Activated CD8-positive, alpha-beta memory T cell treated with anti-CD3 and anti-CD28 coated beads, Interleukin-2, amount 10 ng/mL, durations not matched to agents 7 days and 5 days (primary cell): Measurements from ENCODE around the gene KDM4E. TPM values are rescaled to one million over a fixed set of nuclear protein-coding genes. Genes with fewer than 3 reads are reported as not detected.
"Not testable (repeated sequence)": the region's sequence is repeated elsewhere in the genome, so short reads cannot be mapped to it uniquely, and the experiment has no call there.

ENCODE experiments used
- ATAC-seq: fragments of 150-1000 bp; cut with Tn5 transposase; one replicate; pipeline ENCODE4 v1.10.0; 2021; ENCODE audit warnings: moderate library complexity
- CTCF ChIA-PET: fragments of 350-600 bp; sonication (Branson Sonifier 250); formaldehyde crosslinking; loops from one replicate; lab custom pipeline; 2021; ENCODE audit warnings: antibody characterized with exemption; lab: Charles Lee
- DNase-seq: peaks from one replicate; pipeline ENCODE4 v3.0.0-alpha.2; 2020
- H3K27ac Mint-ChIP-seq: one replicate; pipeline ENCODE4 v1.8.0; 2021; ENCODE audit warnings: mild to moderate bottlenecking, mixed read lengths
- H3K27me3 Mint-ChIP-seq: one replicate; pipeline ENCODE4 v1.8.0; 2021; ENCODE audit warnings: mixed read lengths
- H3K36me3 Mint-ChIP-seq: one replicate; pipeline ENCODE4 v1.8.0; 2021; ENCODE audit warnings: mild to moderate bottlenecking, mixed read lengths
- H3K4me1 Mint-ChIP-seq: one replicate; pipeline ENCODE4 v1.8.0; 2021; ENCODE audit warnings: mixed read lengths
- H3K4me3 Mint-ChIP-seq: one replicate; pipeline ENCODE4 v1.8.0; 2021; ENCODE audit warnings: mild to moderate bottlenecking, moderate library complexity, mixed read lengths
- H3K9me3 Mint-ChIP-seq: one replicate; pipeline ENCODE4 v1.8.0; 2022; ENCODE audit warnings: low read depth, mixed read lengths
- total RNA-seq, 2 experiments: library from RNA; stranded (reverse); gene quantifications; one replicate each; pipeline ENCODE4 v1.2.3, GENCODE V29; 2021

Gene KDM4E
- total RNA-seq, 2 experiments from 2014 or later: not detected

- Mint-ChIP-seq H3K9me3 (no peaks in the 10 kb centered on the region), H3K4me3 (no peak overlapping the region), H3K4me1 (no peaks in the 10 kb centered on the region), H3K36me3 (no peaks in the 10 kb centered on the region), H3K27me3 (peaks cover 6% of the 10 kb centered on the region), H3K27ac (no peak overlapping the region)
- ATAC-seq (no peak), DNase-seq (no peak)
- CTCF ChIA-PET: no interaction called here
Observed at GRCh38 chr11:95028357-95028756, 3.3 kb downstream of the KDM4E start.

GRCh38 chr11:95033051-95033450, 8.0 kb downstream of the KDM4E start:
- Mint-ChIP-seq H3K4me3 (no peak overlapping the region), H3K4me1 (no peaks in the 10 kb centered on the region), H3K27me3 (peaks cover 34% of the 10 kb centered on the region), H3K9me3 (no peaks in the 10 kb centered on the region), H3K36me3 (no peaks in the 10 kb centered on the region), H3K27ac (no peak overlapping the region)
- ATAC-seq (no peak), DNase-seq (no peak)
- CTCF ChIA-PET: no interaction called here

GRCh38 chr11:95035316-95035715, 10.3 kb downstream of the KDM4E start:
- DNase-seq (no peak), ATAC-seq (no peak)
- no peaks in the 10 kb centered on the region for H3K9me3 Mint-ChIP-seq
- H3K27ac Mint-ChIP-seq: no peak overlapping the region
- CTCF ChIA-PET: interaction anchor here (0.6 kb wide), 1 partner anchor 905 kb away, joined by 3 read pairs; no protein-coding TSS in a partner anchor
- H3K36me3 Mint-ChIP-seq: no peaks in the 10 kb centered on the region
- H3K27me3 Mint-ChIP-seq: peaks cover 40% of the 10 kb centered on the region
- H3K4me1 Mint-ChIP-seq: no peaks in the 10 kb centered on the region
- H3K4me3 Mint-ChIP-seq: no peak overlapping the region

DNA sequence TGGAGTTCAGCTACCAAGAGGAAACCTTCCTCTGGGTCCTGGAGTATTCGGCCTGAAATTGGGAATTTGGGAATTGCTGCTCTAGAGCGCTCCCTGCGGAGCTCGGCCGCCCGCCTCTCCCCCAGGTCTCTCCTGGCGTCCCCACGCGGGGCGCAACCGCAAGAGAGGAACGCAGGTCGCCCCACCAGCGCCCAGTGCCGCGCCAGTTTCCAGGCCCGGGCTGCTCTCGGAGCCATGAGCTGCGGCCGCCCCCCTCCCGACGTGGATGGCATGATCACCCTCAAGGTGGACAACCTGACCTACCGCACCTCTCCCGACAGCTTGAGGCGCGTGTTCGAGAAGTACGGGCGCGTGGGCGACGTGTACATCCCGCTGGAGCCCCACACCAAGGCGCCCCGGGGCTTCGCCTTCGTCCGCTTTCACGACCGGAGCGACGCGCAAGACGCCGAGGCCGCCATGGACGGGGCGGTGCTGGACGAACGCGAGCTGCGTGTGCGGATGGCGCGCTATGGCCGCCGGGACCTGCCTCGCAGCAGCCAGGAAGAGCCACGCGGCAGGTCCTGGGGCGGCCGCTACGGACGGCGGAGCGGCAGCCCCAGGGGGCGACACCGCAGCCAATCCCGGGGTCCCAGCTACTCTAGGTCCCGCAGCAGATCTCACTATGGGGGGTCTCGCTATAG, 12.4 kb downstream of the KDM4E start:
- H3K27ac Mint-ChIP-seq, CTCF ChIA-PET, H3K4me1 Mint-ChIP-seq, H3K36me3 Mint-ChIP-seq, DNase-seq, H3K9me3 Mint-ChIP-seq, H3K4me3 Mint-ChIP-seq: not testable (repeated sequence)
- peaks cover 43% of the 10 kb centered on the region for H3K27me3 Mint-ChIP-seq
- ATAC-seq: peak; percentile 65

DNA sequence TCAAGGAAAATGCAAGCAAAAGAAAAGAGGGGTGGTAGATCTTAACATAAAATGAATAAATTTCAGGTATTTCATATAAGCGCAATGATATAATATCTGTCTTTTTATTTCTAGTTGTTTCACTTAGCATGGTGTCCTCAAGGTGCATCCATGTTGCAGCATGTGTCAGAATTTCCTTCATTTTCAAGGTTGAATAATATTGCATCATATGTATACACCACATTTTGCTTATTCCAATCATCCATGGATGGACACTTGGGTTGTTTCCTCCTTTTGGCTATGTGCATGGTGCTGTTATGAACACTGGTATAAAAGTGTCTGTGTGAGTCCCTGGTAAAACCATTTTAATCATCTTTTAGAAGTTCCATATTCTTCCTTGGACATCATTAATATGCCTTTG, 17.2 kb downstream of the KDM4E start:
- ATAC-seq (no peak), DNase-seq (no peak)
- H3K36me3 Mint-ChIP-seq: no peaks in the 10 kb centered on the region
- CTCF ChIA-PET: no interaction called here
- peaks cover 46% of the 10 kb centered on the region for H3K27me3 Mint-ChIP-seq
- H3K4me1 Mint-ChIP-seq: peaks cover 8% of the 10 kb centered on the region
- no peak overlapping the region for H3K4me3 Mint-ChIP-seq
- H3K27ac Mint-ChIP-seq: no peak overlapping the region
- H3K9me3 Mint-ChIP-seq: no peaks in the 10 kb centered on the region

DNA sequence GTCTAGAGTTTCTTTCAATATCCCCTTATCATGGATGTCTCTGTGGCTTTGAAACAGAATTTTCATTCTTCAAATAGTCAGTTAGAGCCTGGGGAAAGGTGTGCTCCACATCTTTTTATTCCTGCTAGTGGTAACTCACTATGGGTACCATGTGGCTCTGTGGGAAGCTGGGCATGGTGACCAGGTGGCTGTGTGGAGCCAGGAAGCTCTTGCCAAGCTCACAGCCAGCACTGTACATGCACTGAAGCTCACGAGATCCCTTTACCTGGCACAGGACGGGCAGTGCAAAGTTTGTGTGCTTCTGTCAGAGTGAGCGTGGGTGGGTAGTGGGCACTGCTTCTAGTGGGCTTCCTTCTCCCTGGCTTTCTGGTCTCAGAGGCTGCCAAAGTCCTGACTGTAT, 17.8 kb downstream of the KDM4E start:
- Mint-ChIP-seq H3K36me3 (no peaks in the 10 kb centered on the region), H3K9me3 (no peaks in the 10 kb centered on the region), H3K4me3 (no peak overlapping the region), H3K4me1 (peaks cover 8% of the 10 kb centered on the region), H3K27ac (no peak overlapping the region), H3K27me3 (peaks cover 47% of the 10 kb centered on the region)
- DNase-seq (no peak), ATAC-seq (no peak)
- CTCF ChIA-PET: no interaction called here

- CTCF ChIA-PET: no interaction called here
- Mint-ChIP-seq H3K9me3 (no peaks in the 10 kb centered on the region), H3K36me3 (no peaks in the 10 kb centered on the region), H3K27me3 (peaks cover 51% of the 10 kb centered on the region), H3K4me3 (no peak overlapping the region), H3K27ac (no peak overlapping the region), H3K4me1 (peaks cover 8% of the 10 kb centered on the region)
- ATAC-seq: no peak
- no peak for DNase-seq
Observed at GRCh38 chr11:95044010-95044409, 19.0 kb downstream of the KDM4E start.

- no peak overlapping the region for H3K27ac Mint-ChIP-seq
- H3K9me3 Mint-ChIP-seq: no peaks in the 10 kb centered on the region
- CTCF ChIA-PET: no interaction called here
- no peaks in the 10 kb centered on the region for H3K36me3 Mint-ChIP-seq
- peaks cover 8% of the 10 kb centered on the region for H3K4me1 Mint-ChIP-seq
- DNase-seq: no peak
- peaks cover 55% of the 10 kb centered on the region for H3K27me3 Mint-ChIP-seq
- ATAC-seq: no peak
- H3K4me3 Mint-ChIP-seq: no peak overlapping the region
Observed at GRCh38 chr11:95045812-95046211, 20.8 kb downstream of the KDM4E start.

- not testable (repeated sequence) for H3K36me3 Mint-ChIP-seq, H3K9me3 Mint-ChIP-seq, ATAC-seq, DNase-seq, H3K27ac Mint-ChIP-seq, H3K4me1 Mint-ChIP-seq, H3K4me3 Mint-ChIP-seq
- H3K27me3 Mint-ChIP-seq: peaks cover 56% of the 10 kb centered on the region
- CTCF ChIA-PET: interaction anchor here (0.6 kb wide), 1 partner anchor 765 kb away, joined by 3 read pairs; no protein-coding TSS in a partner anchor
Observed at GRCh38 chr11:95049122-95049521, 24.1 kb downstream of the KDM4E start, which contains the start of gene KDM4F. Gene KDM4F, plus strand, starts transcription at chr11:95049422.

DNA sequence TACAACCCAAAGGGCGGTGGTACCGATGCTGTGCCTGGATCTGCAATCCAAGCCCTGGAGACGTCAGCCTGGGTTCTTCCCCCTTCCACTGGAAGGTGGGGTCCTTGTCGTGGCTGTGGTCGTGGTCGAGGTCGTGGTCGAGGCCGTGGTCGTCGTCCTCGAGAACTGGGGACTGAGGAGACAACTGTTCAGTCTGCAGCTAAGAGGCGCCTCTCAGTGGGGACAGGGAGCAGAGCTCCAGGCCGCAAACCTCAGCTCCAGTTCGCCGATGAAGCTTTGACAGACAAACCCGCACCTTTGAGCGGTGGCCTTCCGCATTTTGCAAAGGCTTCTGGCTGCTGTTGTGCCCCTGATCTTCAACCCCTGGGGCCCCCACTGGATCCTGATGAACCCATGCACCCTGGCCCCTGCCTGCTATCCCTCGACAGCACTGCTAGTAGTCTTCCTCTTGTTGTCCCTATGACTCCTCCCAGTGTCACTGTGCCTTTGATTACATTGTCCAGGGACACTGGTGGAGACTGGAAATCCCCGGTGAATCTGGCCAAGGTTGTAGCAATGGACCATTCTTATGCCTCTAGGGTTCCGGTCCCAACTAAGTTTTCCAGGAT, 25.6 kb downstream of the KDM4E start:
- ATAC-seq: no peak
- Mint-ChIP-seq H3K36me3 (no peaks in the 10 kb centered on the region), H3K9me3 (no peaks in the 10 kb centered on the region), H3K27ac (no peak overlapping the region), H3K27me3 (peaks cover 55% of the 10 kb centered on the region), H3K4me3 (no peak overlapping the region), H3K4me1 (no peaks in the 10 kb centered on the region)
- DNase-seq: no peak
- CTCF ChIA-PET: no interaction called here

GRCh38 chr11:95054356-95054755, 29.3 kb downstream of the KDM4E start:
- no peak overlapping the region for H3K27ac Mint-ChIP-seq
- CTCF ChIA-PET: interaction anchor here (0.8 kb wide), 1 partner anchor 98 kb away, joined by 3 read pairs; no protein-coding TSS in a partner anchor
- H3K9me3 Mint-ChIP-seq: no peaks in the 10 kb centered on the region
- H3K27me3 Mint-ChIP-seq: peaks cover 34% of the 10 kb centered on the region
- H3K4me1 Mint-ChIP-seq: no peaks in the 10 kb centered on the region
- no peak overlapping the region for H3K4me3 Mint-ChIP-seq
- no peaks in the 10 kb centered on the region for H3K36me3 Mint-ChIP-seq
- DNase-seq (no peak), ATAC-seq (no peak)

GRCh38 chr11:95055283-95055897, 30.3 kb downstream of the KDM4E start:
- CTCF ChIA-PET: no interaction called here
- Mint-ChIP-seq H3K27ac (no peak overlapping the region), H3K36me3 (no peaks in the 10 kb centered on the region), H3K27me3 (peaks cover 41% of the 10 kb centered on the region), H3K4me1 (no peaks in the 10 kb centered on the region), H3K9me3 (no peaks in the 10 kb centered on the region), H3K4me3 (no peak overlapping the region)
- DNase-seq: no peak
- no peak for ATAC-seq

GRCh38 chr11:95057959-95058358, 32.9 kb downstream of the KDM4E start:
- peaks cover 2% of the 10 kb centered on the region for H3K4me1 Mint-ChIP-seq
- H3K27me3 Mint-ChIP-seq: peaks cover 59% of the 10 kb centered on the region
- H3K27ac Mint-ChIP-seq: no peak overlapping the region
- CTCF ChIA-PET: interaction anchor here (1.7 kb wide), 1 partner anchor 9 kb away, joined by 6 read pairs; the partner anchor contains the start of gene SRSF8
- no peak overlapping the region for H3K4me3 Mint-ChIP-seq
- H3K9me3 Mint-ChIP-seq: no peaks in the 10 kb centered on the region
- ATAC-seq (no peak), DNase-seq (no peak)
- H3K36me3 Mint-ChIP-seq: no peaks in the 10 kb centered on the region

- Mint-ChIP-seq H3K9me3 (no peaks in the 10 kb centered on the region), H3K27ac (no peak overlapping the region), H3K4me1 (peaks cover 2% of the 10 kb centered on the region), H3K4me3 (no peak overlapping the region), H3K36me3 (no peaks in the 10 kb centered on the region), H3K27me3 (peaks cover 54% of the 10 kb centered on the region)
- CTCF ChIA-PET: interaction anchor here (1.7 kb wide), 1 partner anchor 8 kb away, joined by 6 read pairs; the partner anchor contains the start of gene SRSF8
- DNase-seq: no peak
- no peak for ATAC-seq
Observed at GRCh38 chr11:95058621-95059020, 33.6 kb downstream of the KDM4E start.
